ENCODE measurements around the gene MYRFL.

GRCh38 chr12:69833696-69834095, 8.7 kb downstream of the MYRFL start:
- no peak for TF ChIP-seq CTCF (IDR thresholded peaks at IDR 0.05)
- TF ChIP-seq POLR2A (IDR thresholded peaks at IDR 0.05): no peak
- TF ChIP-seq POLR2AphosphoS5 (IDR thresholded peaks at IDR 0.05): no peak
- no peak for TF ChIP-seq EP300 (IDR thresholded peaks at IDR 0.05)

All from gastroesophageal sphincter (tissue), 3 donors.